ENCODE results near the gene GCNA. TPM values are rescaled to one million over a fixed set of nuclear protein-coding genes. Genes with fewer than 3 reads are reported as not detected.
A peak's percentile ranks its signal among the peaks of the same experiment; 100 is the strongest.
"Not testable (repeated sequence)": the region's sequence is repeated elsewhere in the genome, so short reads cannot be mapped to it uniquely, and the experiment has no call there.

Gene GCNA
- total RNA-seq, 1 donor from 2014 or later, result 3.4 TPM

DNA sequence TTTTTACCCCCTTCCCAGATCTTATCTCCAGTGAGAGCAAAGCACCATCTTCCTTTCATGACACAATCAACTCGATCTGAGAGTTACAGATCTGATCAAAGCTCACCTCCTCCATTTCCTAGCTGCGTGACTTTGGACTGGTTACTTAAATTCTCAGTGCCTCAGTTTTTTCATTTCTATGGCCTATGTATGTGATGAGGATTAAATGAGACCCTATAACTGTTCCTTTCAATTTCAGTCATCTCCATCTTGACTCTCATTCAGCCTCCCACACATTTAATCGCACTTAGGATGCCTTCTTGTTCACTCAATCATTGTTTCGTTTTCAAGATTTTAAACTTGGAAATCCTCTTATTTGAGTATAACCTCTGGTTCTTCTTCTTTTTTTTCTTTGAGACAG is 60.2 kb downstream of the GCNA start:
- no peaks in the 10 kb centered on the region for H3K27me3 Mint-ChIP-seq (ENCODE audit: low read depth)
- no peak for DNase-seq (ENCODE audit: low spot score)
- intact Hi-C loops (cut with micrococcal nuclease), result loop anchor here (1.0 kb wide), 1 partner anchor 19 kb away; no protein-coding TSS in a partner anchor
- H3K36me3 Mint-ChIP-seq (ENCODE audit: low read depth), result no peaks in the 10 kb centered on the region
- no peak overlapping the region for H3K27ac Mint-ChIP-seq
- H3K4me3 Mint-ChIP-seq (ENCODE audit: low read depth), result no peak overlapping the region
- H3K4me1 Mint-ChIP-seq (ENCODE audit: low read depth), result peaks cover 12% of the 10 kb centered on the region
- H3K9me3 Mint-ChIP-seq, result no peaks in the 10 kb centered on the region

DNA sequence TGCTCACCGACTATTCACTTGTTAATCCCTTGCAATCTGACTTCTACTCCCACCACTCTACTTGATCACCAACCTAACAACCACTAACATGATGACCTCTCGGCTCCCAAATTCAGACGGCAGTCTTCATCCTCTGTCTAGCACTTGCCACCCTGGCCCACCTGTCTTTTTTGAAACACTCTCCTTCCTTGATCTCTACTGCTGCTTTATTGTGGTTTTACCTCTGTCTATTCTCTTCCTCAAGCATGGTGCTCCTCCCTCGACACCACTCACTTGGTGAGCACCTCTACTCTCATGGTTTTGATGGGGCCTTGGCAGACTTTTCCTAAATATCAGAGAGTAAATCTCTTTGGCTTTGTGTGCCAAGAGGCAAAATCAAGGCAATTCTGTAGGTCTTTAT is 61.8 kb downstream of the GCNA start:
- intact Hi-C loops (cut with micrococcal nuclease), result no loop called here
- H3K36me3 Mint-ChIP-seq (ENCODE audit: low read depth), result no peaks in the 10 kb centered on the region
- H3K27ac Mint-ChIP-seq, result no peak overlapping the region
- H3K4me3 Mint-ChIP-seq (ENCODE audit: low read depth), result no peak overlapping the region
- H3K4me1 Mint-ChIP-seq (ENCODE audit: low read depth), result peaks cover 12% of the 10 kb centered on the region
- no peaks in the 10 kb centered on the region for H3K9me3 Mint-ChIP-seq
- no peak for DNase-seq (ENCODE audit: low spot score)
- no peaks in the 10 kb centered on the region for H3K27me3 Mint-ChIP-seq (ENCODE audit: low read depth)

DNA sequence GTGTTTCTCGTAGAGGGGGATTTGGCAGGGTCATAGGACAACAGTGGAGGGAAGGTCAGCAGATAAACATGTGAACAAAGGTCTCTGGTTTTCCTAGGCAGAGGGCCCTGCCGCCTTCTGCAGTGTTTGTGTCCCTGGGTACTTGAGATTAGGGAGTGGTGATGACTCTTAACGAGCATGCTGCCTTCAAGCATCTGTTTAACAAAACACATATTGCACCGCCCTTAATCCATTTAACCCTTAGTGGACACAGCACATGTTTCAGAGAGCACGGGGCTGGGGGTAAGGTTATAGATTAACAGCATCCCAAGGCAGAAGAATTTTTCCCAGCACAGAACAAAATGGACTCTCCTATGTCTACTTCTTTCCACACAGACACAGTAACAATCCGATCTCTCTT is 66.2 kb downstream of the GCNA start:
- DNase-seq (ENCODE audit: low spot score); H3K9me3 Mint-ChIP-seq; H3K27ac Mint-ChIP-seq; H3K4me1 Mint-ChIP-seq (ENCODE audit: low read depth); H3K36me3 Mint-ChIP-seq (ENCODE audit: low read depth); intact Hi-C loops (cut with micrococcal nuclease); H3K4me3 Mint-ChIP-seq (ENCODE audit: low read depth); H3K27me3 Mint-ChIP-seq (ENCODE audit: low read depth): not testable (repeated sequence)

DNA sequence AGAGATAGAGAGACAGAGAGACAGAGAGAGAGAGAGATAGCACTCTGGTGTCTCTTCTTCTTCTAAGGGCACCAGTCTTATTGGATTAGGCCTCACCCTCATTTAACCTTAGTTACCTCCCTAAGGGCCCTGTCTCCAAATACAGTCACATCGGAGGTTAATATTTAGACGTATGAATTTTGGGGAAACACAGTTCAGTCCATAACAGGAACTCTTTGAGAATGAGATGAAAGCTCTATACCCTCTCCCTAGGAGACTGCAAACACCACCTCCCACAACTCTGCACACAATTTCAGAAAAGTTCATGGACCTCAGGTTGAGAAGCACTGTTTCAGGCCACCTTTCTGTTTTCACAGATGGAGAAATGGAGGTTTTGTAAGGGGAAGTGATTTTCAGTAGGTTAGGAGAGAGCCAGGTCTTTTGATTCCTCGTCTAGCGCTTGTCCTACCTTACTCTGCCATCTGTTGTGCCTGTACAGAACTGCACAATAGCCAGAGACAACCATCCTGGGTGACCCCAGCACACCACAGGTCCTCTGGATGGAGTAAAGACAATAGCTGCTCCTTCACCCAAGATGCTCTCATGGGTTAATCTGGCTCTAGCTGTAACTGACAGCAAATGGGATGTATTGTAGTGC is 72.2 kb downstream of the GCNA start:
- Mint-ChIP-seq H3K36me3 (ENCODE audit: low read depth) (no peaks in the 10 kb centered on the region), H3K4me3 (ENCODE audit: low read depth) (no peak overlapping the region), H3K9me3 (no peaks in the 10 kb centered on the region), H3K27ac (no peak overlapping the region), H3K4me1 (ENCODE audit: low read depth) (peaks cover 5% of the 10 kb centered on the region), H3K27me3 (ENCODE audit: low read depth) (peaks cover 1% of the 10 kb centered on the region)
- intact Hi-C loops (cut with micrococcal nuclease), result loop anchor here (5.0 kb wide), 1 partner anchor 68 kb away; no protein-coding TSS in a partner anchor
- DNase-seq (ENCODE audit: low spot score), result no peak

DNA sequence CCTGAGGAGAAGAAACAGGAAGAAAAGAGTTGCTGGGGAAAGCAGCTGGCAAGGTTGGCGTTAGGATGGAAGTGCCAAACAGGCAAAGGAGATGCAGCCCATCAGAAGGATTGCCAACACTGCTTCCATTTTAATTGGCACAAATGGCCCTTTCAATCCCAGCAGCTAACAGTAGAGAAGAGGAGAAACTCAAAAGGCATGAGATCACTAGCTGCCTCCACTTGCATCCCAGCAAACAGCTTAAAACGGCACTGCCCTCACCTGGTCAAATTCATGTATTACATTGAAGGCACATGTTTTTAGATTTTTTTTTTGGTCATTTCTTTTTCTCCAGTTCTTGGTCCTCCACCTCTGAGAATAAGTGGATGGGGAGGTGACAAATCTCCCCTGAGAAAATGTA is 74.2 kb downstream of the GCNA start:
- Mint-ChIP-seq H3K36me3 (ENCODE audit: low read depth) (no peaks in the 10 kb centered on the region), H3K4me1 (ENCODE audit: low read depth) (peaks cover 5% of the 10 kb centered on the region), H3K27me3 (ENCODE audit: low read depth) (peaks cover 1% of the 10 kb centered on the region), H3K4me3 (ENCODE audit: low read depth) (no peak overlapping the region), H3K27ac (no peak overlapping the region), H3K9me3 (no peaks in the 10 kb centered on the region)
- intact Hi-C loops (cut with micrococcal nuclease), result loop anchor here (1.0 to 5.0 kb wide), 2 partner anchors 34 to 70 kb away; partner anchors contain the start of gene CXCR3
- DNase-seq (ENCODE audit: low spot score), result peak; percentile 22

DNA sequence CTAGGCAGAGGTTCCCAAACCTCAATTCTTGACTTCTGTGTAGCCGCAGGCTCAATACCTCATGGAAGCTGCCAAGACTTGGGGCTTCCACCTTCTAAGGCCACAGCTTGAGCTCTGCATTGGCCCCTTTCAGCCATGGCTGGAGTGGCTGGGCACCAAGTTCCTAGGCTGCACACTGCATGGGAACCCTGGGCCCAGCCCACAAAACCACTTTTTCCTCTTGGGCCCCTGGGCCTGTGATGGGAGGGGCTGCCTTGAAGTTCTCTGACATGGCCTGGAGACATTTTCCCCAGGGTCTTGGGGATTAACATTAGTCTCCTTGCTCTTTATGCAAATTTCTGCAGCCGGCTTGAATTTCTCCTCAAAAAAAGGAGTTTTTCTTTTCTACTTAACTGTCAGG is 75.1 kb downstream of the GCNA start:
- Mint-ChIP-seq H3K27ac (no peak overlapping the region), H3K4me3 (ENCODE audit: low read depth) (no peak overlapping the region), H3K27me3 (ENCODE audit: low read depth) (peaks cover 1% of the 10 kb centered on the region), H3K4me1 (ENCODE audit: low read depth) (peaks cover 5% of the 10 kb centered on the region), H3K36me3 (ENCODE audit: low read depth) (no peaks in the 10 kb centered on the region), H3K9me3 (no peaks in the 10 kb centered on the region)
- intact Hi-C loops (cut with micrococcal nuclease), result loop anchor here (5.0 kb wide), 1 partner anchor 71 kb away; no protein-coding TSS in a partner anchor
- DNase-seq (ENCODE audit: low spot score), result no peak

DNA sequence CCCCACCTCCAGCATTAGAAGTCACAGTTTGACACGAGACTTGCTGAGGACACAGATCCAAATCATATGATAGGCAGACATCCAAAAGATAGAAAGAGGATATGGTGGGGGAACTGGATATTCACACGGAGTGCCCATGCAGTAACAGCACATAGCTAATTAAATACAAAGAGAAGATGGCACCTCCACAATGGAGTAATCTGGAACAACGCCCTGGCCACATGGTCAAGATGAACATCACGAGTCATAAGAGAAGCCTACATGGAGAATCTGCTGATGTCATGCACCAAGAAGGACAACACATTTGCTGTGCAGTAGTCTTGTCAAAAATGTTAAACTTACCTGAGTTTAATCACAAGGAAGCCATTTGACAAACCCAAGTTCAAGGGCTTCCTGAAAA is 79.0 kb downstream of the GCNA start:
- DNase-seq (ENCODE audit: low spot score), result no peak
- H3K27ac Mint-ChIP-seq, result no peak overlapping the region
- H3K36me3 Mint-ChIP-seq (ENCODE audit: low read depth), result no peaks in the 10 kb centered on the region
- H3K4me3 Mint-ChIP-seq (ENCODE audit: low read depth), result no peak overlapping the region
- H3K9me3 Mint-ChIP-seq, result no peaks in the 10 kb centered on the region
- intact Hi-C loops (cut with micrococcal nuclease), result no loop called here
- peaks cover 5% of the 10 kb centered on the region for H3K27me3 Mint-ChIP-seq (ENCODE audit: low read depth)
- H3K4me1 Mint-ChIP-seq (ENCODE audit: low read depth), result peaks cover 3% of the 10 kb centered on the region

DNA sequence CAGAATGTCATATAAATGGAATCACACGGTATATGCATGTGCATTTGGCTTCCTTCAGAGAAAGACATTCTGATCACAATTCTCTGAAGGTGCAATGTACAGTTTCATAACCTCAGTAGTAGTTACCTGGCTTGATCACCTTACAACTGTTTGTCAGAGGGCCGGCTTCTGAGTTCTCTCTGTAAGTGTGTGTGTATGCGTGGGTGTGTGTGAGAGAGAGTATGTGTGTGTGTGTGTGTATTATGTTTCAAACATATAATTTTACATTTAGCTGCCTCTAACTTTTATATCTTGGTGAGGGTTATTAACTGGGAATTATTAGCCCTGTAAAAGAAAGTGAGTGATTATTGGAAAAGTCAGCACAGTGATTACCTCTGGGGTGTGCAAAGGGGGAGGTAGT is 81.1 kb downstream of the GCNA start:
- Mint-ChIP-seq H3K4me3 (ENCODE audit: low read depth) (no peak overlapping the region), H3K27ac (no peak overlapping the region), H3K27me3 (ENCODE audit: low read depth) (peaks cover 3% of the 10 kb centered on the region), H3K9me3 (no peaks in the 10 kb centered on the region), H3K36me3 (ENCODE audit: low read depth) (no peaks in the 10 kb centered on the region), H3K4me1 (ENCODE audit: low read depth) (peaks cover 14% of the 10 kb centered on the region)
- intact Hi-C loops (cut with micrococcal nuclease), result no loop called here
- no peak for DNase-seq (ENCODE audit: low spot score)

DNA sequence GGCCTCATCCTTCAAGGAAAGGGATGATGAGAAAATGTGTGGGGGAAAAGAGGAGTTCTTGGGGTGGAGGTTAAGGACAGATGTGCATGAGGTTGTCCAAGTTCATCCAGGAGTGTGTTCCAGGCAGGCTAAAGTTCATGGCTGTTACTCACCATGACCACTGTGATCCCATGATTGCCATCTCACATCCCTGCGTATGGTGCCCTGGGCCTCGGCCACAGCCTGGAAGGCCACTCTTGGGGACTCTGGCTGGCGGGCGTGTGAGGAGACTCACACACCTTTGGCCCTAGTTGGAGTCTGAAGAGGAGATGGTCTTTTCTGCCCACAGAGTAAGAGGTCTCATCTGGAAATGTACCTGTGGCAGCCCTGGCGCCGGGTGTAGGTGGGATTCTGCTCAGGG is 81.7 kb downstream of the GCNA start:
- intact Hi-C loops (cut with micrococcal nuclease), result no loop called here
- Mint-ChIP-seq H3K4me3 (ENCODE audit: low read depth) (no peak overlapping the region), H3K27me3 (ENCODE audit: low read depth) (peaks cover 3% of the 10 kb centered on the region), H3K27ac (no peak overlapping the region), H3K36me3 (ENCODE audit: low read depth) (no peaks in the 10 kb centered on the region), H3K4me1 (ENCODE audit: low read depth) (peaks cover 17% of the 10 kb centered on the region), H3K9me3 (no peaks in the 10 kb centered on the region)
- no peak for DNase-seq (ENCODE audit: low spot score)

DNA sequence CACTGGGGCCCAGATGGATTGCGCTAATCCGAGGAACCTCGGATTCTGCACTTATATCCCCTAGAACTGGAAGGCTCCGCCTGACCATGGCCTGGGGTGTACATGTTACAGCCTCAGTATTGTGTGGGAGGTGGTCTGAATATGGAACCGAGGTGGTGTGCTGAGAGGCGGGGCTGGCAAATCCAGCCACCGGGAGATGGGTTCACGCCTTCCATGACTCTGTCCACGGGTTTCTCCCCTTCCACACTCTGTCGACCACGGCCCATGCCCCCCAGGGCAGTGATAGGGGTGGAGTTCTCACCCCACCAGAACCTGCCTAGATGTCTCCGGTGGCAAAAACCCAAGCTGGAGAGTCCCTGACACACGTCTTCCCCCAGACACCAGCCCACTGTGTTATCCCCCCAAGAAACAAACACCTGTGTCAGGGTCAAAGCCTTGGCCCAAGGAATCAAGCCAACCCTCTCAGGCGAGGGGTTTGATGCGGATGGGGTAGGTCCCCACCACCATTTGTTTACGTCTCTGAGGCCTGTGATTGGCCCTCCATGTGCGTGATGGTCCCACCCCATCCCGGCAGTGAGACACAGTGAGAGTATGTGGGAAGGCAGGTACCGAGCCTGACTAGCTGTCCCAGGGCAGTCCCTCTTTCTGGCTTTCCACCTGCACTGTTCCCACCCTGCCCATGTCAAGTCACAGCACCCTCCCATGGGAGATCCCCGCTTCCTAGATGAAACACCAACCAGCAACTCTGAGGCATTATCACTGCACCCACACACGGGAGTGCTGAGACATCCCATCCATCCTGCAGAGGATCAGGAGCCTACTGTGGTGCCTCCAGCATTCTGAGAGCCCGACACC is 82.6 kb downstream of the GCNA start:
- peaks cover 19% of the 10 kb centered on the region for H3K4me1 Mint-ChIP-seq (ENCODE audit: low read depth)
- H3K4me3 Mint-ChIP-seq (ENCODE audit: low read depth), result no peak overlapping the region
- intact Hi-C loops (cut with micrococcal nuclease), result no loop called here

DNA sequence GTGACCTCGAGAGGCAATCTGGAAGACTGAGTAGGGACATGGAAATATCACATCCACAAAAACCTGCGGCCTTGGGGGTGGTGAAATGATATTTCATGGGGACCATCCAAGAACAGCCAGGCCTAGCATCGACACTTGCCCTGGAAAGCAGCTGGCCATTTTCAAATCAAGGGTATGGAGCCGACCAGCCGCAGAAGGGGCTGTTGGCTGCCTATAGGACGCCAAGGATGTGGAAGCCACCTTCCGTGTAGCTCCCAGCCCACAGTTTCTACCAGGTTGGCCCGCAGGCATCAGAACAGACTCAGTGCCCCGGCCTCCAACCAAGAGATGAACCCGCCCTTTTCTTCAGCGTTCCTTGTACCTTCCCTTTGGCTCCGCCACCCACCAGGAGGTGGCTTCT is 83.7 kb downstream of the GCNA start:
- intact Hi-C loops (cut with micrococcal nuclease), result no loop called here
- H3K27me3 Mint-ChIP-seq (ENCODE audit: low read depth), result peaks cover 3% of the 10 kb centered on the region
- no peaks in the 10 kb centered on the region for H3K36me3 Mint-ChIP-seq (ENCODE audit: low read depth)
- no peaks in the 10 kb centered on the region for H3K9me3 Mint-ChIP-seq
- peaks cover 19% of the 10 kb centered on the region for H3K4me1 Mint-ChIP-seq (ENCODE audit: low read depth)
- no peak for DNase-seq (ENCODE audit: low spot score)
- H3K4me3 Mint-ChIP-seq (ENCODE audit: low read depth), result no peak overlapping the region
- H3K27ac Mint-ChIP-seq, result no peak overlapping the region

More for the DNA sequence above, 82.6 kb downstream of the GCNA start:
- no peaks in the 10 kb centered on the region for H3K9me3 Mint-ChIP-seq
- H3K36me3 Mint-ChIP-seq (ENCODE audit: low read depth), result no peaks in the 10 kb centered on the region
- peaks cover 3% of the 10 kb centered on the region for H3K27me3 Mint-ChIP-seq (ENCODE audit: low read depth)
- no peak for DNase-seq (ENCODE audit: low spot score)
- no peak overlapping the region for H3K27ac Mint-ChIP-seq

DNA sequence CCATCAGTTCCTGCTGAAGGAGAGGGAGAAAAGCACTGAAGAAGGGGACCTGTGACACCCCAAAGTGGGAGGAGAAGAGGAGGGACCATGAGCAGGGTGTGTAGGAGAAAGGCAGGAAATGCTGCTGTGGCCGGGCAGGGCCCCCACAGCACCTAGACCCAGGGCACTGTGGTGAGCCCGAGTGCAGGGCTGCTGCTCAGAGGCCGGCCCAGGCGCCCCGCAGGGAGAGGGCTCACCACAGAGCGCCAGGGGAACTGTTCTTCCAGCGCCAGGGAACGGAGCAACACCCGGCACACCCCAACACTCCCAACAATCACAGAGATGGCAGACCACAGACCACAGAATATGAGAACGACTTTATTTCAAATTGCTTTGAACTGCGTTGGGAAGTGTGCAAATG is 84.4 kb downstream of the GCNA start:
- H3K9me3 Mint-ChIP-seq; H3K27me3 Mint-ChIP-seq (ENCODE audit: low read depth); intact Hi-C loops (cut with micrococcal nuclease); H3K36me3 Mint-ChIP-seq (ENCODE audit: low read depth); DNase-seq (ENCODE audit: low spot score): not testable (repeated sequence)
- peaks cover 19% of the 10 kb centered on the region for H3K4me1 Mint-ChIP-seq (ENCODE audit: low read depth)
- H3K4me3 Mint-ChIP-seq (ENCODE audit: low read depth), result peak overlapping the region; percentile 61
- H3K27ac Mint-ChIP-seq, result peak overlapping the region; percentile 74

All from activated T-helper 2 cell treated with anti-CD3 and anti-CD28 coated beads, Interferon-gamma antibody, Interleukin-2, Interleukin-4, amounts not matched to agents 10 μg/mL and 5 μg/mL and 100 μg/mL, durations not matched to agents 14 hours and 24 hours and 36 hours (primary cell).